Stimulated activated naive CD4-positive, alpha-beta T cell (primary cell): ENCODE data around the gene COG5.
"Not testable (repeated sequence)": the region's sequence is repeated elsewhere in the genome, so short reads cannot be mapped to it uniquely, and the experiment has no call there.

ENCODE experiments used
- DNase-seq, 6 experiments: peaks; one replicate each; lab custom pipeline; 2025; lab: John Stamatoyannopoulos, UW

Gene COG5

GRCh38 chr7:107579885-107580715 lies 16.4 kb upstream of the COG5 start, which contains the start of gene BCAP29:
Gene BCAP29 (plus strand): TSS chr7:107580246. CDS start chr7:107580773, 527 bp downstream.
- DNase-seq = peak in 5 of 6 experiments; percentile 29 to 61 (median 52)

GRCh38 chr7:107579554-107579884 lies 15.8 kb upstream of the COG5 start:
- no peak for DNase-seq

GRCh38 chr7:107573537-107573936 lies 9.8 kb upstream of the COG5 start:
- no peak for DNase-seq

GRCh38 chr7:107570298-107570697 lies 6.6 kb upstream of the COG5 start:
- DNase-seq = no peak

- DNase-seq = no peak
Measured at GRCh38 chr7:107564553-107565298, 1.0 kb upstream of the COG5 start.

- DNase-seq = peak in 2 of 6 experiments; percentile 38 to 62
Measured at GRCh38 chr7:107563081-107563774, 492 bp downstream of the COG5 start.

- peak in 5 of 6 experiments; percentile 10 to 73 (median 49) for DNase-seq
Measured at GRCh38 chr7:107560898-107561516, 2.7 kb downstream of the COG5 start.

- no peak for DNase-seq
Measured at GRCh38 chr7:107559864-107560263, 3.9 kb downstream of the COG5 start.

- no peak for DNase-seq
Measured at GRCh38 chr7:107555893-107556292, 7.8 kb downstream of the COG5 start.

- no peak for DNase-seq
Measured at GRCh38 chr7:107551936-107552335, 11.8 kb downstream of the COG5 start.

- no peak for DNase-seq
Measured at GRCh38 chr7:107544848-107545591, 18.7 kb downstream of the COG5 start.

- no peak for DNase-seq
Measured at GRCh38 chr7:107543338-107543993, 20.3 kb downstream of the COG5 start.

- DNase-seq = no peak
Measured at GRCh38 chr7:107538001-107538400, 25.7 kb downstream of the COG5 start.

- DNase-seq = not testable (repeated sequence)
Measured at GRCh38 chr7:107537228-107537627, 26.5 kb downstream of the COG5 start.

GRCh38 chr7:107534139-107534538 lies 29.6 kb downstream of the COG5 start:
- DNase-seq = no peak

GRCh38 chr7:107530751-107531150 lies 33.0 kb downstream of the COG5 start:
- DNase-seq = no peak

- DNase-seq = no peak
Measured at GRCh38 chr7:107528461-107528860, 35.3 kb downstream of the COG5 start.

- DNase-seq = no peak
Measured at GRCh38 chr7:107527196-107527595, 36.5 kb downstream of the COG5 start.

- DNase-seq = no peak
Measured at GRCh38 chr7:107526672-107527071, 37.0 kb downstream of the COG5 start.

- DNase-seq = no peak
Measured at GRCh38 chr7:107506674-107507339, 56.9 kb downstream of the COG5 start.
